HUES6 (cell line): ENCODE measurements around the gene GPR176.

Experiments used
- H3K27ac ChIP-seq: 2 replicates; pipeline ENCODE4 v1.7.0; 2013; ENCODE audit warnings: low read depth, mild to moderate bottlenecking, low read length, inconsistent platforms
- H3K27me3 ChIP-seq: 2 replicates; pipeline ENCODE4 v1.6.1; 2013; ENCODE audit warnings: low read length; ENCODE audit not compliant: control insufficient read depth, insufficient read depth
- H3K36me3 ChIP-seq: 2 replicates; pipeline ENCODE4 v1.6.1; 2013; ENCODE audit warnings: low read length; ENCODE audit not compliant: control insufficient read depth, insufficient read depth
- H3K4me1 ChIP-seq: 2 replicates; pipeline ENCODE4 v1.6.1; 2013; ENCODE audit warnings: low read length; ENCODE audit not compliant: control insufficient read depth, insufficient read depth
- H3K4me3 ChIP-seq: 2 replicates; pipeline ENCODE4 v1.5.1; 2013; ENCODE audit warnings: low read depth, low read length
- H3K9ac ChIP-seq: one replicate; pipeline ENCODE4 v1.6.1; 2013; ENCODE audit warnings: mild to moderate bottlenecking, low read length
- H3K9me3 ChIP-seq: 2 replicates; pipeline ENCODE4 v1.6.1; 2013; ENCODE audit warnings: low read depth, low read length; ENCODE audit not compliant: control insufficient read depth, insufficient read depth

Gene GPR176

DNA sequence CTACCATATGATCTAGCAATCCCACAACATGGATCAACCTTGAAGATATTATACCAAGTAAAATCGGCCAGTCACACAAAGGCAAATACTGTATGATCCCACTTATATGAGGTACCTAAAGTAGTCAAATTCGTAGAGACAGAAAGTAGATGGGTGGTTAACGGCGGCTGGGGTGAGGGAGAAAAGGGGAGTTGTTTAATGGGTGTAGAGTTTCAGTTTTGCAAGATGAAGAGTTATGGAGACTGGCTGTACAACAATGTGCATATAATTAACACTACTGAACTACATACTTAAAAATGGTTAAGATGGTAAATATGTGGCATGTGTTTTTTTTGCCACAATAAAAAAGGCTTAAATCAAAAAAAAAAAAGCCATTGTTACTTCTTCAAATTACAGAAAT lies 60.4 kb downstream of the GPR176 start:
- no peaks in the 10 kb centered on the region for H3K4me1 ChIP-seq
- no peaks in the 10 kb centered on the region for H3K9me3 ChIP-seq
- no peak overlapping the region for H3K27ac ChIP-seq
- no peaks in the 10 kb centered on the region for H3K27me3 ChIP-seq
- no peaks in the 10 kb centered on the region; the same call in 1 of the 2 replicates for H3K36me3 ChIP-seq
- H3K9ac ChIP-seq, result no peak overlapping the region
- no peak overlapping the region for H3K4me3 ChIP-seq

DNA sequence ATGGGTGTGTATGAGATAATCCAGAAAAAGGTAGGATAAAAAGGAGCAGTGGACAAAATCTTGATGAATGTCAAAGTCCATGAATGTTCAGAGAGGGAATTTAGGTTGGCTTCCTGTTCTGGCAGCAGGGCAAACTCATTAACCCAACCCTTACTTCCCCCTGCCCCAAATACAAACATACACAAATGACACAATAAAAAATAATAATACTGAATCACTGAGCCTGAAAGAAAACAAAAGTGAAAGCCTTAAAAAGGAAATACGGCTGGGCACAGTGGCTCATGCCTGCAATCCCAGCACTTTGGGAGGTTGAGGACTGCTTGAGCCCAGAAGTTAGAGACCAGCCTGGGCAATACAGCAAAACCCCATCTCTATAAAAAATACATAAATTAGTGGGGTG lies 62.9 kb downstream of the GPR176 start:
- Histone ChIP-seq H3K4me1 (peaks cover 6% of the 10 kb centered on the region), H3K27me3 (no peaks in the 10 kb centered on the region), H3K27ac (no peak overlapping the region), H3K9me3 (no peaks in the 10 kb centered on the region), H3K36me3 (no peaks in the 10 kb centered on the region; the same call in 1 of the 2 replicates), H3K9ac (no peak overlapping the region), H3K4me3 (no peak overlapping the region)

DNA sequence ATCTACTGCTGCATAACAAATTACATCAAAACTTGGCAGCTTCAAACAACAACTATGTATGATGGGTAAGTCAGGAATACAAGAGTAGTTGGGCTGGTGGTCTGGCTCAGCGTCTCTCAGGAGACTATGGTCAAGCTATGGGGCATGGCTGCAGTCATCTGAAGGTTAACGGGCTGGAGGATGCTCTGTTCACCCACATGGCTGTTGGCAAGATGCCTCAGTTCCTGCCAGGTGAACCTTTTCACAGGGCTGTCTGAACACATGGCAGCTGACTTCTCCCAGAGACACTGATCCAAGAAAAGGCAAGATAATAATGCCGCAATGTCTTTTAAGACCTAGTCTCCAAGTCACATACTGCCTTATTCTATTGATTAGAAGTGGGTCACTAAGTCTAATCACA lies 63.7 kb downstream of the GPR176 start:
- Histone ChIP-seq H3K9ac (no peak overlapping the region), H3K27me3 (no peaks in the 10 kb centered on the region), H3K36me3 (no peaks in the 10 kb centered on the region; the same call in 1 of the 2 replicates), H3K9me3 (no peaks in the 10 kb centered on the region), H3K4me1 (peaks cover 14% of the 10 kb centered on the region), H3K27ac (no peak overlapping the region), H3K4me3 (no peak overlapping the region)

GRCh38 chr15:39855400-39855799 lies 64.7 kb downstream of the GPR176 start:
- peaks cover 15% of the 10 kb centered on the region for H3K4me1 ChIP-seq
- H3K27ac ChIP-seq, result no peak overlapping the region
- H3K4me3 ChIP-seq, result no peak overlapping the region

DNA sequence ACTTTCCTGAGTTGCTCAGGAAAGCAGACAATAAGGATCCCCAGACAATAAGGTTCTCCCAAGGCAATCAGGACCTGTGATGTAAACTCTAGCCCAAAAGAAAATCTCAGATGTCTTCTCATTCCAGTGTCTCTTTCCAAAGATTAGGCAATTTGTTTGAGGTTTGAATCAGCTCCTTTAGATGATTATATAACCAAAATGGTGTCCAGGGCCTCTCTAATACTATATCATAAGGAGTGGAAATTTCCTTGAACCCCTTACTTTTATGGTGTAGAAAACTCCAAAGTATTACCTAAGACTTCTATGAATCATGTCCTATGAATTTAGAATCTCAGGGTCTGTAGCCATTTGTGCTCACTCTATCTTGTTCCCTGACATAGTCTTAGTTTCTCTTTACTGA lies 65.9 kb downstream of the GPR176 start:
- H3K9ac ChIP-seq, result no peak overlapping the region
- H3K27me3 ChIP-seq, result no peaks in the 10 kb centered on the region
- H3K36me3 ChIP-seq, result no peaks in the 10 kb centered on the region
- H3K4me1 ChIP-seq, result peaks cover 15% of the 10 kb centered on the region
- no peak overlapping the region for H3K4me3 ChIP-seq
- H3K27ac ChIP-seq, result no peak overlapping the region
- no peaks in the 10 kb centered on the region for H3K9me3 ChIP-seq

More at GRCh38 chr15:39855400-39855799, 64.7 kb downstream of the GPR176 start:
- H3K9ac ChIP-seq, result no peak overlapping the region
- no peaks in the 10 kb centered on the region for H3K27me3 ChIP-seq
- no peaks in the 10 kb centered on the region; the same call in 1 of the 2 replicates for H3K36me3 ChIP-seq
- no peaks in the 10 kb centered on the region for H3K9me3 ChIP-seq

- Histone ChIP-seq H3K4me3 (no peak overlapping the region), H3K27ac (no peak overlapping the region; the same call in 1 of the 2 replicates), H3K36me3 (no peaks in the 10 kb centered on the region), H3K4me1 (peaks cover 15% of the 10 kb centered on the region), H3K9me3 (no peaks in the 10 kb centered on the region), H3K9ac (no peak overlapping the region), H3K27me3 (no peaks in the 10 kb centered on the region)
Observed at GRCh38 chr15:39852250-39852649, 67.8 kb downstream of the GPR176 start.

DNA sequence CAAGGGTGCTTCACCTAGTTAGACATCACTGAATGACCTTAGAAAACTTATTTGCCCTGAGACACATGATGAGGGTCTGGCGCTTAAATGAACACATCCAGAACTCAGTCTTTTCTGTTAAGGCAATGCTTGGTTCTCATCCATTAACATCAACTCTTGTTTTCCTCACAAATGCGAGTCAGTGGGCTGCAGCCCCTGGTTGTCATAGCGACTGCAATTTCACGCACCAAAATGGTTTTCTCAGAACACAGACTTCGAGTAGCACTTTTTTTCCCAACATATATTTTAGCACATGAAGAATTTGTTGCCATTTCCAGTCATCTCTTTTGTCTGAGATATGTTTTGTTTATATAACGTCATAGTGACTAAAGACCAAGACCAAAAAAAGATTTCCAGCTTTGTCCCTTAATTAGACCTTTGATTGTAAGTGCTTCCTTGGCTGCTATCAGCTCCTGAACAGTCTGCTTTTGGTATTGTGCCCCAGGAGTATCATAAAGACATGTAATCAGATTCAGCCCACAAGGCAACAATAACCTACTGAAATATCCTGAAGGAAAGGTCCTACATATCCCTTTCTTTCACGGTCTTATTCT lies 68.5 kb downstream of the GPR176 start:
- Histone ChIP-seq H3K36me3 (no peaks in the 10 kb centered on the region), H3K27ac (no peak overlapping the region; the same call in 1 of the 2 replicates), H3K27me3 (no peaks in the 10 kb centered on the region), H3K9ac (no peak overlapping the region), H3K4me3 (no peak overlapping the region), H3K4me1 (peaks cover 15% of the 10 kb centered on the region), H3K9me3 (no peaks in the 10 kb centered on the region)

- H3K9ac ChIP-seq, result no peak overlapping the region
- H3K27me3 ChIP-seq, result no peaks in the 10 kb centered on the region
- no peak overlapping the region for H3K27ac ChIP-seq
- no peak overlapping the region for H3K4me3 ChIP-seq
- peaks cover 15% of the 10 kb centered on the region for H3K4me1 ChIP-seq
- no peaks in the 10 kb centered on the region for H3K9me3 ChIP-seq
- no peaks in the 10 kb centered on the region for H3K36me3 ChIP-seq
Observed at GRCh38 chr15:39850436-39850835, 69.6 kb downstream of the GPR176 start.

GRCh38 chr15:39846108-39846507 lies 74.0 kb downstream of the GPR176 start:
- Histone ChIP-seq H3K36me3 (no peaks in the 10 kb centered on the region), H3K9ac (no peak overlapping the region), H3K9me3 (peaks cover 2% of the 10 kb centered on the region; the same call in 1 of the 2 replicates), H3K27me3 (no peaks in the 10 kb centered on the region), H3K27ac (no peak overlapping the region), H3K4me1 (no peaks in the 10 kb centered on the region; the same call in 1 of the 2 replicates), H3K4me3 (no peak overlapping the region)

DNA sequence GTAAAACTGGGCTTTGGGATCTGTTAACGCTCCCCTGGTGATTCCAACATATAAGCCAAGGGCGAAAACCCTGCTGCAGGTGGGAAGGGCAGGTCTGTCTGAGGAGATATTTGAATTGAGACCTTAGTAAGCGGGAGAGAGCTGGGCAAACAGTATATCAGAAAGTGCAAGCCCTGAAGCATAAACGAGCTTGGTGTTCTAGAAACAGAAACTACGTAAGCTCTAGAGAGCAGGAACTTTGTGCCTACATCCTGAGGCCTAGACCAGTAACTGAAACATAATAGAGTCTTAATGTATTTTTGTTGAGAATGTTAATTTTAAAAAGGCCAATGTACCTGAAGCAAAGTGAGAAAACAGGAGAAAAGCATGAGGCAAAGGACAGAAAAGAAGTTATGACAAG lies 74.5 kb downstream of the GPR176 start:
- H3K36me3 ChIP-seq, result no peaks in the 10 kb centered on the region
- no peak overlapping the region for H3K27ac ChIP-seq
- peaks cover 2% of the 10 kb centered on the region for H3K9me3 ChIP-seq
- no peaks in the 10 kb centered on the region for H3K27me3 ChIP-seq
- no peaks in the 10 kb centered on the region; the same call in 1 of the 2 replicates for H3K4me1 ChIP-seq
- no peak overlapping the region for H3K4me3 ChIP-seq
- no peak overlapping the region for H3K9ac ChIP-seq

- H3K36me3 ChIP-seq, result no peaks in the 10 kb centered on the region
- no peak overlapping the region for H3K4me3 ChIP-seq
- no peaks in the 10 kb centered on the region for H3K27me3 ChIP-seq
- peaks cover 2% of the 10 kb centered on the region for H3K9me3 ChIP-seq
- H3K9ac ChIP-seq, result no peak overlapping the region
- no peaks in the 10 kb centered on the region; the same call in 1 of the 2 replicates for H3K4me1 ChIP-seq
- H3K27ac ChIP-seq, result no peak overlapping the region
Observed at GRCh38 chr15:39843565-39843964, 76.5 kb downstream of the GPR176 start.
